RWPE1 (cell line): ENCODE measurements around the gene GTPBP4.
A peak's percentile ranks its signal among the peaks of the same experiment; 100 is the strongest.
"Not testable (repeated sequence)": the region's sequence is repeated elsewhere in the genome, so short reads cannot be mapped to it uniquely, and the experiment has no call there.

Experiments used
- CTCF ChIA-PET: fragments of 350-600 bp; sonication (Branson Sonifier 250); formaldehyde crosslinking; extraction: SDS; loops from one replicate; lab custom pipeline; 2021; lab: Yijun Ruan, JAX
- POLR2A ChIA-PET: fragments of 400-600 bp; formaldehyde crosslinking; extraction: SDS; loops from one replicate; lab custom pipeline; 2020; ENCODE audit warnings: antibody characterized with exemption; ENCODE audit not compliant: low non-redundant PET; lab: Yijun Ruan, JAX
- DNase-seq: peaks from one replicate; pipeline ENCODE4 v3.0.0; 2012; ENCODE audit warnings: low spot score
- H3K27ac ChIP-seq: fragments of 450-650 bp; 2 replicates; pipeline ENCODE4 v1.5.1; 2017
- CTCF ChIP-seq: fragments of 450-650 bp; conservative IDR thresholded peaks from 2 replicates; pipeline ENCODE4 v1.5.1; 2017; ENCODE audit warnings: low read depth, mild to moderate bottlenecking

Gene GTPBP4

GRCh38 chr10:1036341-1036791 lies 48.1 kb downstream of the GTPBP4 start:
- H3K27ac ChIP-seq, result peak overlapping the region; percentile 82
- peak; percentile 89 for DNase-seq
- ChIA-PET POLR2A (no interaction called here), CTCF (no interaction called here)
- no peak for TF ChIP-seq CTCF

- CTCF ChIA-PET, result no interaction called here
- no peak for DNase-seq
- POLR2A ChIA-PET, result no interaction called here
- peak overlapping the region; percentile 82 for H3K27ac ChIP-seq
- TF ChIP-seq CTCF, result no peak
Measured at GRCh38 chr10:1037098-1037497, 48.9 kb downstream of the GTPBP4 start.

GRCh38 chr10:1038769-1039168 lies 50.5 kb downstream of the GTPBP4 start:
- CTCF ChIA-PET, DNase-seq, H3K27ac ChIP-seq, POLR2A ChIA-PET: not testable (repeated sequence)

GRCh38 chr10:1040133-1040532 lies 51.9 kb downstream of the GTPBP4 start:
- H3K27ac ChIP-seq, result no peak overlapping the region
- CTCF ChIA-PET, result no interaction called here
- no peak for TF ChIP-seq CTCF
- POLR2A ChIA-PET, result no interaction called here
- DNase-seq, result no peak

GRCh38 chr10:1041514-1041913 lies 53.3 kb downstream of the GTPBP4 start:
- no peak overlapping the region for H3K27ac ChIP-seq
- ChIA-PET POLR2A (no interaction called here), CTCF (no interaction called here)
- no peak for DNase-seq
- no peak for TF ChIP-seq CTCF

- H3K27ac ChIP-seq, result peak overlapping the region; percentile 32; the same call in 1 of the 2 replicates
- ChIA-PET CTCF (no interaction called here), POLR2A (no interaction called here)
- TF ChIP-seq CTCF, result no peak
- DNase-seq, result no peak
Measured at GRCh38 chr10:1043532-1043995, 55.3 kb downstream of the GTPBP4 start.

GRCh38 chr10:1044146-1044545 lies 55.9 kb downstream of the GTPBP4 start:
- CTCF ChIA-PET, result no interaction called here
- POLR2A ChIA-PET, result no interaction called here
- TF ChIP-seq CTCF, result no peak
- DNase-seq, result no peak
- 0 out of 2 replicates have a peak overlapping the region, but pooled peaks have one; percentile 39 for H3K27ac ChIP-seq
